GM18907 (cell line): Measurements from ENCODE around the gene KRT8.

Experiments
- ATAC-seq: cut with Tn5 transposase; IDR thresholded peaks from one replicate; pipeline ENCODE4 v1.9.1; 2021; ENCODE audit warnings: mild to moderate bottlenecking, moderate library complexity; ENCODE audit not compliant: unreplicated experiment

The KRT8 gene

GRCh38 chr12:52925717-52926595 lies 21.1 kb upstream of the KRT8 start:
- no peak for ATAC-seq

GRCh38 chr12:52924764-52925716 lies 20.2 kb upstream of the KRT8 start:
- no peak for ATAC-seq

- no peak for ATAC-seq
These were observed 16.8 kb upstream of the KRT8 start for GRCh38 chr12:52921488-52922165.

- no peak for ATAC-seq
These were observed 16.1 kb upstream of the KRT8 start for GRCh38 chr12:52920937-52921336.

GRCh38 chr12:52918784-52919183 lies 13.9 kb upstream of the KRT8 start:
- no peak for ATAC-seq

GRCh38 chr12:52918351-52918750 lies 13.5 kb upstream of the KRT8 start:
- ATAC-seq = no peak

- no peak for ATAC-seq
These were observed 12.9 kb upstream of the KRT8 start for GRCh38 chr12:52917800-52918199.

- ATAC-seq = no peak
These were observed 11.3 kb upstream of the KRT8 start for GRCh38 chr12:52916216-52916615.

GRCh38 chr12:52915637-52916036 lies 10.8 kb upstream of the KRT8 start:
- ATAC-seq = no peak

GRCh38 chr12:52914576-52915121 lies 9.8 kb upstream of the KRT8 start:
- no peak for ATAC-seq

GRCh38 chr12:52913431-52913821 lies 8.6 kb upstream of the KRT8 start:
- ATAC-seq = no peak

GRCh38 chr12:52912711-52913430 lies 8.0 kb upstream of the KRT8 start:
- no peak for ATAC-seq

GRCh38 chr12:52910248-52910883 lies 5.5 kb upstream of the KRT8 start:
- ATAC-seq = no peak

- no peak for ATAC-seq
These were observed 4.9 kb upstream of the KRT8 start for GRCh38 chr12:52909796-52910195.

- ATAC-seq = no peak
These were observed 4.5 kb upstream of the KRT8 start for GRCh38 chr12:52909331-52909730.

- no peak for ATAC-seq
These were observed 2.4 kb upstream of the KRT8 start for GRCh38 chr12:52907092-52907810.

GRCh38 chr12:52906191-52906601 lies 1.3 kb upstream of the KRT8 start:
- no peak for ATAC-seq

- ATAC-seq = peak; percentile 64
These were observed 894 bp downstream of the KRT8 start for GRCh38 chr12:52903855-52904508.
